HUES48 (cell line): ENCODE measurements around the gene TFEB.
A peak's percentile ranks its signal among the peaks of the same experiment; 100 is the strongest.

Experiments used
- H3K27ac ChIP-seq: one replicate; pipeline ENCODE4 v1.7.0; 2013; ENCODE audit warnings: low read depth, low read length, inconsistent platforms
- H3K27me3 ChIP-seq: 2 replicates; pipeline ENCODE4 v1.6.1; 2013; ENCODE audit warnings: mild to moderate bottlenecking, low read length; ENCODE audit not compliant: control insufficient read depth, insufficient read depth
- H3K36me3 ChIP-seq: 2 replicates; pipeline ENCODE4 v1.6.1; 2013; ENCODE audit warnings: low read length; ENCODE audit not compliant: control insufficient read depth, insufficient read depth
- H3K4me1 ChIP-seq: 2 replicates; pipeline ENCODE4 v1.6.1; 2013; ENCODE audit warnings: mild to moderate bottlenecking, low read length; ENCODE audit not compliant: control insufficient read depth, insufficient read depth
- H3K4me3 ChIP-seq: 2 replicates; pipeline ENCODE4 v1.5.1; 2013; ENCODE audit warnings: mild to moderate bottlenecking, low read depth, low read length
- H3K9ac ChIP-seq: 2 replicates; pipeline ENCODE4 v1.6.1; 2013; ENCODE audit warnings: mild to moderate bottlenecking, low read depth, low read length, moderate library complexity
- H3K9me3 ChIP-seq: 2 replicates; pipeline ENCODE4 v1.6.1; 2013; ENCODE audit warnings: low read length; ENCODE audit not compliant: control insufficient read depth, insufficient read depth

Gene TFEB

GRCh38 chr6:41637194-41638001 is 98.0 kb downstream of the TFEB start:
- no peaks in the 10 kb centered on the region for H3K9me3 ChIP-seq
- no peaks in the 10 kb centered on the region for H3K36me3 ChIP-seq
- H3K9ac ChIP-seq, result no peak overlapping the region
- H3K4me3 ChIP-seq, result peak overlapping the region; percentile 82
- H3K27ac ChIP-seq, result peak overlapping the region; percentile 37
- peaks cover 22% of the 10 kb centered on the region for H3K4me1 ChIP-seq
- H3K27me3 ChIP-seq, result peaks cover 81% of the 10 kb centered on the region

GRCh38 chr6:41636833-41637193 is 98.6 kb downstream of the TFEB start:
- Histone ChIP-seq H3K4me3 (peak overlapping the region; percentile 82), H3K9ac (no peak overlapping the region), H3K4me1 (peaks cover 22% of the 10 kb centered on the region), H3K27me3 (peaks cover 76% of the 10 kb centered on the region), H3K27ac (no peak overlapping the region), H3K36me3 (no peaks in the 10 kb centered on the region), H3K9me3 (no peaks in the 10 kb centered on the region)

- Histone ChIP-seq H3K4me1 (peaks cover 19% of the 10 kb centered on the region), H3K36me3 (no peaks in the 10 kb centered on the region), H3K9ac (no peak overlapping the region), H3K9me3 (no peaks in the 10 kb centered on the region), H3K27ac (no peak overlapping the region), H3K27me3 (peaks cover 66% of the 10 kb centered on the region), H3K4me3 (no peak overlapping the region)
Measured at GRCh38 chr6:41635365-41635764, 100.0 kb downstream of the TFEB start.

- Histone ChIP-seq H3K4me1 (peaks cover 11% of the 10 kb centered on the region), H3K9ac (no peak overlapping the region), H3K4me3 (no peak overlapping the region), H3K27ac (no peak overlapping the region), H3K27me3 (peaks cover 59% of the 10 kb centered on the region), H3K9me3 (no peaks in the 10 kb centered on the region), H3K36me3 (no peaks in the 10 kb centered on the region)
Measured at GRCh38 chr6:41634657-41635056, 100.8 kb downstream of the TFEB start.
